ENCODE results near the gene DNAH14. TPM values are rescaled to one million over a fixed set of nuclear protein-coding genes. Genes with fewer than 3 reads are reported as not detected.

DNAH14 gene
- total RNA-seq, 3 donors from 2014 or later = 6.1 to 38.6 (median 23.9) TPM

GRCh38 chr1:225347123-225347683 lies 417.7 kb downstream of the DNAH14 start:
- Histone ChIP-seq H3K9me3 (peaks cover 0 to 8% of the 10 kb centered on the region in 2 donors), H3K4me1 (no peaks in the 10 kb centered on the region), H3K4me3 (no peak overlapping the region), H3K27ac (no peak overlapping the region), H3K27me3 (no peaks in the 10 kb centered on the region), H3K36me3 (no peaks in the 10 kb centered on the region)
- no peak for DNase-seq (ENCODE audit: low spot score in 2 of 2)
- intact Hi-C loops (cut with DNase I; ENCODE audit: low total_unique reads) = no loop called here
- TF ChIP-seq, protein P1, sequence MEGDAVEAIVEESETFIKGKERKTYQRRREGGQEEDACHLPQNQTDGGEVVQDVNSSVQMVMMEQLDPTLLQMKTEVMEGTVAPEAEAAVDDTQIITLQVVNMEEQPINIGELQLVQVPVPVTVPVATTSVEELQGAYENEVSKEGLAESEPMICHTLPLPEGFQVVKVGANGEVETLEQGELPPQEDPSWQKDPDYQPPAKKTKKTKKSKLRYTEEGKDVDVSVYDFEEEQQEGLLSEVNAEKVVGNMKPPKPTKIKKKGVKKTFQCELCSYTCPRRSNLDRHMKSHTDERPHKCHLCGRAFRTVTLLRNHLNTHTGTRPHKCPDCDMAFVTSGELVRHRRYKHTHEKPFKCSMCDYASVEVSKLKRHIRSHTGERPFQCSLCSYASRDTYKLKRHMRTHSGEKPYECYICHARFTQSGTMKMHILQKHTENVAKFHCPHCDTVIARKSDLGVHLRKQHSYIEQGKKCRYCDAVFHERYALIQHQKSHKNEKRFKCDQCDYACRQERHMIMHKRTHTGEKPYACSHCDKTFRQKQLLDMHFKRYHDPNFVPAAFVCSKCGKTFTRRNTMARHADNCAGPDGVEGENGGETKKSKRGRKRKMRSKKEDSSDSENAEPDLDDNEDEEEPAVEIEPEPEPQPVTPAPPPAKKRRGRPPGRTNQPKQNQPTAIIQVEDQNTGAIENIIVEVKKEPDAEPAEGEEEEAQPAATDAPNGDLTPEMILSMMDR (IDR thresholded peaks at IDR 0.05) = no peak

DNA sequence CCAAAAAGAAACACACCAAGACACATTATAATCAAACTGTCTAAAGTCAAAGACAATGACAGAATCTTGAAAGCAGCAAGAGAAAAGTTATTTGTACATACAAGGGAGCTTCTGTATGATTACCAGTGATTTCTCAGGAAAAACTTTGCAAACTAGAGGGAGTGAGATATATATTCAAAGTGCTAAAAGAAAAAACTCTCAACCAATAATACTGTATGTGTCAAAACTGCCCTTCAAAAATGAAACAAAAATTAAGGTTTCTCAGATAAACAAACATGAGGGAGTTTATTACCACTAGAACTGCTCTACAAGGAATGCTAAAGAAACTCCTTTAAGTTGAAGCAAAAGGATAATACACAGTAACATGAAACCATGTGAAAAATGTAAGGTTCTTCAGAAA lies 418.9 kb downstream of the DNAH14 start:
- H3K9me3 ChIP-seq = peaks cover 0 to 8% of the 10 kb centered on the region in 2 donors
- no peaks in the 10 kb centered on the region for H3K4me1 ChIP-seq
- H3K27ac ChIP-seq = no peak overlapping the region
- no peak for DNase-seq (ENCODE audit: low spot score in 2 of 2)
- TF ChIP-seq POLR2AphosphoS5 (IDR thresholded peaks at IDR 0.05) = no peak
- TF ChIP-seq POLR2A (IDR thresholded peaks at IDR 0.05) = no peak
- TF ChIP-seq, protein P1 (IDR thresholded peaks at IDR 0.05) = no peak
- H3K27me3 ChIP-seq = no peaks in the 10 kb centered on the region
- no peaks in the 10 kb centered on the region for H3K36me3 ChIP-seq
- intact Hi-C loops (cut with DNase I; ENCODE audit: low total_unique reads) = no loop called here
- no peak overlapping the region for H3K4me3 ChIP-seq

DNA sequence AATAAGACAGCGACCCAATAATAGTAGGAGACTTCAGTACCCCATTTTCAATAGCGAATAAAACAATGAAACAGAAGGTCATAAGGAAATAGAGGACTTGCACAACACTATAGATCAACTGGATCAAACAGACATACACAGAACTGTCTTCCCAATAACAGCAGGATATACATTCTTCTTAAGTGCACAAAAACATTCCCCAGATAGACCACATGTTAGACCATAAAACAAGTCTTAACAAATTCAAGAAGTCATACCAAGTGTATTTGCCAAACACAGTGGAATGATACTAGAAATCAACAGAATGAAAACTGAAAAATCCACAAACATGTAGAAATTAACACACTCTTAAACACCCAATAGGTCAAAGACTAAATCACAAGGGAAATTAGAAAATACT lies 420.4 kb downstream of the DNAH14 start:
- Histone ChIP-seq H3K27ac (no peak overlapping the region), H3K4me3 (no peak overlapping the region), H3K36me3 (no peaks in the 10 kb centered on the region), H3K9me3 (peaks cover 0 to 8% of the 10 kb centered on the region in 2 donors), H3K4me1 (no peaks in the 10 kb centered on the region), H3K27me3 (no peaks in the 10 kb centered on the region)
- intact Hi-C loops (cut with DNase I; ENCODE audit: low total_unique reads) = no loop called here
- no peak for DNase-seq (ENCODE audit: low spot score in 2 of 2)
- no peak for TF ChIP-seq POLR2A (IDR thresholded peaks at IDR 0.05)
- TF ChIP-seq, protein P1 (IDR thresholded peaks at IDR 0.05) = no peak
- TF ChIP-seq POLR2AphosphoS5 (IDR thresholded peaks at IDR 0.05) = no peak

GRCh38 chr1:225350872-225351271 lies 421.4 kb downstream of the DNAH14 start:
- DNase-seq (ENCODE audit: low spot score in 2 of 2) = no peak
- Histone ChIP-seq H3K4me1 (no peaks in the 10 kb centered on the region), H3K4me3 (no peak overlapping the region), H3K9me3 (peaks cover 0 to 8% of the 10 kb centered on the region in 2 donors), H3K27ac (no peak overlapping the region), H3K36me3 (no peaks in the 10 kb centered on the region), H3K27me3 (no peaks in the 10 kb centered on the region)
- TF ChIP-seq, protein P1 (IDR thresholded peaks at IDR 0.05) = no peak
- TF ChIP-seq POLR2AphosphoS5 (IDR thresholded peaks at IDR 0.05) = no peak
- TF ChIP-seq POLR2A (IDR thresholded peaks at IDR 0.05) = no peak
- intact Hi-C loops (cut with DNase I; ENCODE audit: low total_unique reads) = no loop called here

DNA sequence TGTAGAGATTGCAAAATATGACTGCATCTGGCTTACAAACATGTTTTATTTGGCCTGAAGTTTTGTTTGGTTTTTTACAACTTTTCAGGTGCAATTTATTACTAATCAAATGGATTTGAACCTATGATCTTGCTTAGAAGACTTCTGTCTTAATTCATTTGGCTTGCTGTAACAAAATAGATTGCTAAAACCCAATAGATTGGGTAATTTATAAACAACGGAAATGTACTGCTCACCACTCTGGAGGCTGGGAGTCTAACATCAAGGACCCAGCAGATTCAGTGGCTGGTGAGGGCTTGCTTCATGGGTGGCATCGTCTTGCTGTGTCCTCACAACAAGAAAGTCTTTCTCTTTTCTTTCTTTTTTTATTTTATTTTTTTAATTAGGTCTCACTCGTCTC lies 425.4 kb downstream of the DNAH14 start:
- TF ChIP-seq POLR2AphosphoS5 (IDR thresholded peaks at IDR 0.05) = no peak
- TF ChIP-seq POLR2A (IDR thresholded peaks at IDR 0.05) = no peak
- TF ChIP-seq, protein P1 (IDR thresholded peaks at IDR 0.05) = no peak
- intact Hi-C loops (cut with DNase I; ENCODE audit: low total_unique reads) = no loop called here
- DNase-seq (ENCODE audit: low spot score in 2 of 2) = no peak

More for the DNA sequence above, 425.4 kb downstream of the DNAH14 start:
- Histone ChIP-seq H3K4me3 (no peak overlapping the region), H3K36me3 (no peaks in the 10 kb centered on the region), H3K27ac (no peak overlapping the region), H3K9me3 (no peaks in the 10 kb centered on the region), H3K4me1 (no peaks in the 10 kb centered on the region), H3K27me3 (no peaks in the 10 kb centered on the region)

All from breast epithelium (tissue), 4 donors.